Measurements from ENCODE around the gene SPATA13.

Gene SPATA13

GRCh38 chr13:24218338-24218737 is 57.8 kb downstream of the SPATA13 start:
- no peak overlapping the region for H3K4me3 ChIP-seq (ENCODE audit: low read depth, low read length)
- TF ChIP-seq CTCF (IDR thresholded peaks at IDR 0.05; ENCODE audit: low read depth, low read length): no peak

GRCh38 chr13:24218977-24219376 is 58.5 kb downstream of the SPATA13 start:
- H3K4me3 ChIP-seq (ENCODE audit: low read depth, low read length): no peak overlapping the region
- TF ChIP-seq CTCF (IDR thresholded peaks at IDR 0.05; ENCODE audit: low read depth, low read length): no peak

- H3K4me3 ChIP-seq (ENCODE audit: low read depth, low read length): no peak overlapping the region
- TF ChIP-seq CTCF (IDR thresholded peaks at IDR 0.05; ENCODE audit: low read depth, low read length): peak; percentile 28
These were observed 59.7 kb downstream of the SPATA13 start for GRCh38 chr13:24220086-24220703.

GRCh38 chr13:24221007-24221406 is 60.5 kb downstream of the SPATA13 start:
- no peak for TF ChIP-seq CTCF (IDR thresholded peaks at IDR 0.05; ENCODE audit: low read depth, low read length)

GRCh38 chr13:24222756-24223155 is 62.2 kb downstream of the SPATA13 start:
- TF ChIP-seq CTCF (IDR thresholded peaks at IDR 0.05; ENCODE audit: low read depth, low read length): no peak

More at GRCh38 chr13:24221007-24221406, 60.5 kb downstream of the SPATA13 start:
- no peak overlapping the region for H3K4me3 ChIP-seq (ENCODE audit: low read depth, low read length)

GRCh38 chr13:24223341-24224231 is 63.1 kb downstream of the SPATA13 start:
- no peak overlapping the region for H3K4me3 ChIP-seq (ENCODE audit: low read depth, low read length)
- no peak for TF ChIP-seq CTCF (IDR thresholded peaks at IDR 0.05; ENCODE audit: low read depth, low read length)

More at GRCh38 chr13:24222756-24223155, 62.2 kb downstream of the SPATA13 start:
- no peak overlapping the region for H3K4me3 ChIP-seq (ENCODE audit: low read depth, low read length)

GRCh38 chr13:24224232-24224680 is 63.7 kb downstream of the SPATA13 start:
- H3K4me3 ChIP-seq (ENCODE audit: low read depth, low read length): no peak overlapping the region
- no peak for TF ChIP-seq CTCF (IDR thresholded peaks at IDR 0.05; ENCODE audit: low read depth, low read length)
